ENCODE measurements around the gene XPO6.

XPO6 gene

DNA sequence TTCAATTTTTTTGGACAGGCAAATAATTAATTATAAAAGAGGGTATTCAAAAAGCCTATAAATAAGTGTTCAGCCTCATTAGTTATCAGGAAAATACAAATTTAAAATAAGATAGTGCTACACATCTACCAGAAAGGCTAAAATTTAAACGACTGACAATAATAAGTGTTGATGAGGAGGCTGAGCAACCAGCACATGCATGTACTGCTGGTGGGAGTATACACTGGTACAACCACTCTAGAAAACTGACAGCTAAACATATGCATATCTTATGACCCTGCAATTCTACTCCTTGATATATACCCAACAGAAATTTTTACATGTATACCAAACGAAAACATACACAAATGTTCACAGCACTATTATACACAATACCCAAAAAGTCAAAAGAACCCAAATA lies 27.1 kb downstream of the XPO6 start:
- peaks cover 95% of the 10 kb centered on the region for H3K4me1 Mint-ChIP-seq (ENCODE audit: low read depth)
- DNase-seq, result no peak
- H3K4me3 Mint-ChIP-seq, result no peak overlapping the region
- H3K9me3 Mint-ChIP-seq, result no peaks in the 10 kb centered on the region
- H3K27me3 Mint-ChIP-seq, result no peaks in the 10 kb centered on the region
- H3K27ac Mint-ChIP-seq, result no peak overlapping the region
- peaks cover 95% of the 10 kb centered on the region for H3K36me3 Mint-ChIP-seq (ENCODE audit: low read depth)

DNA sequence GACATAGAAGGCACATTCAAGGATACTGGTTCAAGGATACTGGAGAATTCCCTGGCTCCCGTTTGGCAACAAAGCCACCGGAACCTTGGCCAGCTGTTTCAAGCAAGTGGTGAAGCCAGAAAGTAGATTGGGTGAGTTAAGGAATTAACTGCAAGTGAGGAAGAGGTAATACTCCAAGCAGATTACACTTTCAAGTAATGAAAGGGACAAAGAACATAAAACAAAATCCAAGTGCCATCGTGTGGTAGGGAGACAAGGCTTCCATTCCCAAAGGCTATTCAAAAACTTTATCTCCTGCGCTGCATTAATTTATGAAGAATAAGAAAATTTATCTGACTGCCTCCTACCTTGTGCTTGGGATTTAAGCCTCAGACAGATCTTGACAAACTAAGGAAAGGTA lies 27.8 kb downstream of the XPO6 start:
- Mint-ChIP-seq H3K36me3 (ENCODE audit: low read depth) (peaks cover 94% of the 10 kb centered on the region), H3K4me1 (ENCODE audit: low read depth) (peaks cover 94% of the 10 kb centered on the region), H3K4me3 (no peak overlapping the region), H3K27ac (peak overlapping the region; percentile 94), H3K9me3 (no peaks in the 10 kb centered on the region), H3K27me3 (no peaks in the 10 kb centered on the region)
- DNase-seq, result no peak

DNA sequence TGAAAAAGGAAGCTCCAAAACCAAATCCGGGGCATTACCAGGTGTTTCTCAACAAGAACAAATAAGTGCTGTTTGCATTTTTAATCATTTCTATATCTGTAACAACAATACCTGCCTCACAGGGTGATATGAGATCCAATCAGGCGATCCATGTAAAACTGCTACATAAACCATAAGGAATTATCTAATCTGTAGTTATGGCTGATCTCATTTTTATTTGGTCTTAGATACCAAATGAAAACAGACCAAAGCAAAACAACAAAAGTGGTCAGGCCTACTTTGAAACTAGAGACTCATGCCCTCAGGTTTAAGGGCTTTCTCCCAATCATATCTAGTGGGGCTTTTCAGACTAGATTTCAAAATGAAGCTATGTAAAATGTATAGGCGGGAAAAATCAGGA lies 28.3 kb downstream of the XPO6 start:
- H3K36me3 Mint-ChIP-seq (ENCODE audit: low read depth), result peaks cover 94% of the 10 kb centered on the region
- peaks cover 91% of the 10 kb centered on the region for H3K4me1 Mint-ChIP-seq (ENCODE audit: low read depth)
- H3K9me3 Mint-ChIP-seq, result no peaks in the 10 kb centered on the region
- no peak overlapping the region for H3K4me3 Mint-ChIP-seq
- H3K27me3 Mint-ChIP-seq, result no peaks in the 10 kb centered on the region
- H3K27ac Mint-ChIP-seq, result peak overlapping the region; percentile 94
- DNase-seq, result no peak

DNA sequence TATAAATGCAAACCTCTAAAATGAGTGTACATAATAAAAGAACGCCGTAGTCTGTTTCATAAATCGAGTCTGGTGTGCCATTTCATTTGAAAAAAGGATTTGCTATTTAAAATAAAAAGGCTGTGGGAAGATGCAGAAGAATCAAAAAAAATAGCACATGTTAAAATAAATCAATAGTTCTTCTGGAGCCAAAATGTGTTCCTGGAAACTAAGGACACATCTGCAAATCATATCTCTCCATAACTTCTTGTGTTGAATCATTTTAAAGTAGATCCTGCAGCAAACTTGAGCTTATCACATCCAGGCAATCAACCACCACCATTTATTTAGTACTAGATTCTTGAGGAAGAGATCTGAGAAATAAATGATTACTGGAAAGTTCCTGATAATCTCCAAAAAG lies 29.0 kb downstream of the XPO6 start:
- Mint-ChIP-seq H3K4me3 (peak overlapping the region; percentile 2), H3K36me3 (ENCODE audit: low read depth) (peaks cover 97% of the 10 kb centered on the region), H3K27me3 (no peaks in the 10 kb centered on the region), H3K9me3 (no peaks in the 10 kb centered on the region), H3K4me1 (ENCODE audit: low read depth) (peaks cover 91% of the 10 kb centered on the region), H3K27ac (peak overlapping the region; percentile 94)
- no peak for DNase-seq

DNA sequence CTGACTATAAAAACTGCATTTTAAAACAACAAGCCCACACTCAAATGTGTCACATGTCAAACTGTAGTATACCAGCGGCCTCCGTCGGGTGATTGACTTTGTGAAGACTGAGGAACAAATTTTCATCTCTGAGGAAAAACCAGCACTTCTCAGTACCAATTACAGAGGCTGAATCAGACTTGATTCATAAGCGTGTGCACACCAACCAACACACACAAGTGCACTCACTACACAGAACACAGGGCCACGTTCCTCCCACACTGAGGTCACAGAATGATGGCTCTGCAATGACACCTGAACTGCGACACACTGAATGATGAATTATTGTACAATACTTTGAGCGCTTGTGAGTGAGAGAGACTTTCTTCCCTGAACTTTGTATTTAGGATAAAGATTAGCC lies 29.6 kb downstream of the XPO6 start:
- peak overlapping the region; percentile 42 for H3K4me3 Mint-ChIP-seq
- H3K27me3 Mint-ChIP-seq, result no peaks in the 10 kb centered on the region
- peak overlapping the region; percentile 94 for H3K27ac Mint-ChIP-seq
- DNase-seq, result peak; percentile 54
- H3K36me3 Mint-ChIP-seq (ENCODE audit: low read depth), result peaks cover 98% of the 10 kb centered on the region
- peaks cover 90% of the 10 kb centered on the region for H3K4me1 Mint-ChIP-seq (ENCODE audit: low read depth)
- H3K9me3 Mint-ChIP-seq, result no peaks in the 10 kb centered on the region

DNA sequence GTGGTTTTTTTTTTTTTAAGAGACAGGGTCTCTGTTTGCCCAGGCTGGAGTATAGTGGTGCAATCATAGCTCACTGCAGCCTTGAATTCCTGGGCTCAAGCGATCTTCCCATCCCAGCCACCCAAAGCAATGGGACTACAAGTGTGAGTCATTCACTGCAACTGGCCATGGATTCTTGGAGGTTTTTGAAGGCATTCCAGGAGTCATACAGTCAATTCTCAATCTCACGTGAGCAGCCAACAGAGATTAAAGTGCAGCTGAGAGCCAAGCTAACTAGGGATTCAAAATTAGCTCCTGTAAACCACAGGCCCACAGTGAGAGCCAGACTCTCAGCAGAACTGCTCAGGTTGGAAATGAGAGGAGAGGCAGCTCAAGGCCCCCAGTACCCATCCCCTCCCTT lies 30.2 kb downstream of the XPO6 start:
- Mint-ChIP-seq H3K27me3 (no peaks in the 10 kb centered on the region), H3K9me3 (no peaks in the 10 kb centered on the region), H3K4me3 (peak overlapping the region; percentile 42), H3K36me3 (ENCODE audit: low read depth) (peaks cover 98% of the 10 kb centered on the region), H3K27ac (peak overlapping the region; percentile 94), H3K4me1 (ENCODE audit: low read depth) (peaks cover 88% of the 10 kb centered on the region)
- DNase-seq, result no peak

DNA sequence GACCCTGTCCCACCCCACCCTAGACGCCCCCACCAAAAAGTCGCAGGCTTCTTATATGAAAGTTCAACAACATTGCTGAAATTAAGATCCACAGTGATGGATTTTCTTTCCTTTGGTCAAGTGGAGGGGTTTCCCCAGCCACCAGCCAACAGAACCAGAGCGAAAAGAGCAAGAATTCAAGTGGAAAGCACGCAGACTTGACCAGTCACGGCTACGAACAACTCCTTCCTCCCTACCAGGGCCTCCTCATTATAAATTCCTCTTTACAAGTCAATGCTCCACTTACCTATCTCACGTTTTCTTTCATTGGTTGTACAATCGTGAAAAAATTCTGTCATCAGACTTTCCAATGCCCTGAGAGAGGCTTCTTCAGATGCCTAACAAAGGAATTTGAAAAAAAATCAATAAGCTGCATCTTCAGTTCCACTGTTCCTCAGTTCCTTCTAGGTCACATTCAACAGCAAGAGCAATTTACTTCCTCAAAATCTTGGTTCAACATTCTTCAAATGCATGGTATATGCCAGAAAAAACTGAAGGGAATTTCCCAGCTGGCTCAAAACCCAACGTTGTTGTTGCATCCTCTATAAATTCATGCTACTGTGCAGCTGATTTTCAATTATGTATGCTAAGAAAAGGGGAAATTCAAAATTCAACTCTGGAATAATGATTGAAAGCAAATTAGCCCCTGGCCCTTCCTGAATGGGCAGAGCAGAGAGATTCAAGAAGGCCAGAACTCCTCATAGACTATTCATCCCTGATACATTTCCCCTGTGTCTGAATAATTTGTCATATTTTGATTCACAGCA lies 30.9 kb downstream of the XPO6 start:
- H3K9me3 Mint-ChIP-seq, result no peaks in the 10 kb centered on the region
- peaks cover 97% of the 10 kb centered on the region for H3K36me3 Mint-ChIP-seq (ENCODE audit: low read depth)
- DNase-seq, result no peak

DNA sequence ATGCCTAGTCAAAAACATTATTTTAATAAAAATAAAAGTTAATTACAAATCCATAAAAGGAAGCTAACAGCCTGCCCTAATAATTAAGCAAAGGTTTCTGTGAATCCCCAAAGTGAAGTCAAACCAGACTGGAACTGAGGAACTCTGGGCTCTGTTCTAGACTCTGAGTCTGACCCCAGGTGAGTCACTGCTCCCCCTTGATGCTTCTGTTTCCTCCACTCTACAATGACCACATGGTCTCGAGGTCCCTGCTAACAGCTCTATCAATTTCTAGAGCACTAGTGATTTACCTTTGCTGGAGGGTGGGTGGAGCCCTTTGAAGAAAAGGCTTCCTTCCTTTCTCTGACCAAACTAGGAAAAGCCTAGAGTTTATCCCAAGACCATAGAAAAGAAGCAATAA lies 32.4 kb downstream of the XPO6 start:
- peak overlapping the region; percentile 88 for H3K27ac Mint-ChIP-seq
- peaks cover 98% of the 10 kb centered on the region for H3K36me3 Mint-ChIP-seq (ENCODE audit: low read depth)
- no peaks in the 10 kb centered on the region for H3K9me3 Mint-ChIP-seq
- no peak for DNase-seq
- no peaks in the 10 kb centered on the region for H3K27me3 Mint-ChIP-seq
- H3K4me1 Mint-ChIP-seq (ENCODE audit: low read depth), result peaks cover 87% of the 10 kb centered on the region
- no peak overlapping the region for H3K4me3 Mint-ChIP-seq

More for the DNA sequence above, 30.9 kb downstream of the XPO6 start:
- peaks cover 86% of the 10 kb centered on the region for H3K4me1 Mint-ChIP-seq (ENCODE audit: low read depth)
- no peaks in the 10 kb centered on the region for H3K27me3 Mint-ChIP-seq
- peak overlapping the region; percentile 94 for H3K27ac Mint-ChIP-seq
- peak overlapping the region; percentile 42 for H3K4me3 Mint-ChIP-seq

DNA sequence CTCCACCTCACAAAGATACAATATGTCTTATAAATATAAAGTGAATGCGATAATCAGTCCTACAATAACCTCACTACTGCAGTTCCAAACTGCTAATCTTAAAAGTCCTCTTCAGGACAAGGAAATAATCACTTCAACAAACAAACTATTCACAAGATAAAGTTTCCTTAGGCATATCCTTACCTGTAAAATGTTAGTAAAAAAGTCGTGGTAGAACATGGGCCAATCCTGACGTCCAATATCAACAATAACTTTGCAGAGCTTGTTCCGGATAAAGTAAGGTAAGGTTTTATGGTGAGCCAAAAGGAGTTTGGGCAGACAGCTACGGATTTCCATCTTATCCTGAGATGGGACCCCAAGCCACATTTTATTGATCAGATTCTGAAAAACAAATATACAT lies 36.0 kb downstream of the XPO6 start:
- Mint-ChIP-seq H3K27ac (peak overlapping the region; percentile 79), H3K4me1 (ENCODE audit: low read depth) (peaks cover 80% of the 10 kb centered on the region), H3K4me3 (no peak overlapping the region)

DNA sequence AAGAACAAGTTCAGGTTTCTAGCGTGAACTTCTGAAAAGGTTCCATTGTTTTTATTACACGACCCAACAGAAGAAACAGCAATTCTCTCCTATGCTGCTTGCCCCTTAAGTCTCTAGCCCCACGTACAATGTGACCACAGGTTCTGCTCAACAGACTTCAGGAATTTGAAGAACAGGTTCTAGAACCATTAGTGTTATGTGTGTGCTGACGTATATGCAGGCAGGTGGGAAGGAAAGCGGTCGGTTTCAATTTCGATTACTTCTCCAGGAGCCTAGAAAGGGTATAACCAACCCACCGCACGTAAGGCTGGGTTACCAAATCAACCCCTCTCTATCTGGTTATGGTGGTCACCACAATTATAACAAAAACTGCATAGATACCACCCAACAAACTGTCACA lies 39.4 kb downstream of the XPO6 start:
- Mint-ChIP-seq H3K4me3 (no peak overlapping the region), H3K27me3 (no peaks in the 10 kb centered on the region), H3K36me3 (ENCODE audit: low read depth) (peaks cover 94% of the 10 kb centered on the region), H3K4me1 (ENCODE audit: low read depth) (peaks cover 81% of the 10 kb centered on the region), H3K9me3 (no peaks in the 10 kb centered on the region), H3K27ac (peak overlapping the region; percentile 15)
- no peak for DNase-seq

More for the DNA sequence above, 36.0 kb downstream of the XPO6 start:
- H3K36me3 Mint-ChIP-seq (ENCODE audit: low read depth), result peaks cover 93% of the 10 kb centered on the region
- DNase-seq, result no peak
- H3K27me3 Mint-ChIP-seq, result no peaks in the 10 kb centered on the region
- H3K9me3 Mint-ChIP-seq, result no peaks in the 10 kb centered on the region

DNA sequence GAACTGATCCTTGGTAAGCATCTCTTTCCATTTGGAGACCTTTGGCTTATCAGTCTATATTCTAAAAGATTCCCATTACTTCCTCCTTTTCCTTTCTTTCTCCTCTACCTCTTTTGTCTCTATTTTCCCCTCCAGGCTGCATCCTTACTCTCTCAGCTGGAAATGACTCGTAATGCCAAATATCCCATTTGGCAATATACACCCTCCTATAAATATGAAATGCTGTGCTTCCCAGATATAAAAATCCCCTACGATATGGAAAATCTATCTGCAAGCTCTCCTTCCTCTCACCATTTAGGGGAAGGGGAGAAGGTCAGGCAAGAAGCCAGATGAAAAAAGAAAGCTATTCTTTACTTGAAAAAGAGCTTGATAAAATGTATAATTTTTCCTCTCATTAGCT lies 39.9 kb downstream of the XPO6 start:
- H3K27ac Mint-ChIP-seq, result peak overlapping the region; percentile 15
- H3K4me1 Mint-ChIP-seq (ENCODE audit: low read depth), result peaks cover 81% of the 10 kb centered on the region
- H3K36me3 Mint-ChIP-seq (ENCODE audit: low read depth), result peaks cover 94% of the 10 kb centered on the region
- H3K9me3 Mint-ChIP-seq, result no peaks in the 10 kb centered on the region
- DNase-seq, result no peak
- no peaks in the 10 kb centered on the region for H3K27me3 Mint-ChIP-seq
- no peak overlapping the region for H3K4me3 Mint-ChIP-seq

DNA sequence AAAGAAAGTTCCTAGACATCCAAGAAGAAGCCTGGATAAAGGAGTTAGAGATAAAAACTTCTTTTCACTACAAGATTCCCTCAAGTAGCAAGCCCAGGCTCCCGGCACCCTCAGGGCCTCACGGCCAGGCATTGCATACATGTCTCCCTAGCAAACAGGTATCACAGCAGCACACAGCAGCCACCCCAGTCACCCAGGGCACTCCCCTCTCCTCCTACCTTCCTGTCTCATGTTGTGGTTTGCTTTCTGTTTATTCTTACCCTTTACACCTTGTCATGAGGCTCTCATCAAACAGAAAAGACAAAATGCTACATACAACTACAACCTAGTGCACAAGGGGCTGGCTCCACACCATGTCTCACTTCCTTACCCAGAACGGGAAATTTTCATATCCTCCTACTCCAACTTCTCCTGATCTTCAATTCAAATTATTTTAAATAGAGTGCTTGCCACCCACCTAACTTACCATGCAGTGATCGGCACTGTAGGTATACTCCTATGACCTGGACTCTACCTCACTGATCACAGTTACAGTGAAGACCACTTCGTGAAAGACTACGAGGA lies 42.7 kb downstream of the XPO6 start:
- DNase-seq, result peak; percentile 54
- Mint-ChIP-seq H3K4me1 (ENCODE audit: low read depth) (peaks cover 86% of the 10 kb centered on the region), H3K36me3 (ENCODE audit: low read depth) (peaks cover 95% of the 10 kb centered on the region), H3K4me3 (no peak overlapping the region), H3K27me3 (no peaks in the 10 kb centered on the region), H3K27ac (peak overlapping the region; percentile 87), H3K9me3 (no peaks in the 10 kb centered on the region)

DNA sequence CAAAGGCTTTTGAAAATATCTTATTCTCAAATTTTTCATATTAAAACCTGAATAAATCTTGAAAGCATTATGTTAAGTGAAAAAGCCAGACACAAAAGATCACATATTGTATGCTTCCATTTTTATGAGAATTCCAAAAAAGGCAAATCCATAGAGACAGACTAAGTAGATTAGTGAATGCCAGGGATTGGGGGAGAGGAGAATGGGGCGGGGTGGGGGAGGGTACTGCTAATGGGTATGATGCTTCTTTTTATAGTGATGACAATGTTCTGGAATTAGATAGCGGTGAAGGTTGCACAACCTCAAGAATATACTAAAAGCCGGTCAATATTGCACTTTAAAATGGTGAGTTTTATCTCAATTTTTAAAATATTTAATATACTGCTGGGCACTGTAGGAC lies 44.0 kb downstream of the XPO6 start:
- Mint-ChIP-seq H3K4me3 (no peak overlapping the region), H3K4me1 (ENCODE audit: low read depth) (peaks cover 87% of the 10 kb centered on the region), H3K9me3 (no peaks in the 10 kb centered on the region), H3K36me3 (ENCODE audit: low read depth) (peaks cover 95% of the 10 kb centered on the region), H3K27ac (peak overlapping the region; percentile 95), H3K27me3 (no peaks in the 10 kb centered on the region)
- DNase-seq, result no peak

DNA sequence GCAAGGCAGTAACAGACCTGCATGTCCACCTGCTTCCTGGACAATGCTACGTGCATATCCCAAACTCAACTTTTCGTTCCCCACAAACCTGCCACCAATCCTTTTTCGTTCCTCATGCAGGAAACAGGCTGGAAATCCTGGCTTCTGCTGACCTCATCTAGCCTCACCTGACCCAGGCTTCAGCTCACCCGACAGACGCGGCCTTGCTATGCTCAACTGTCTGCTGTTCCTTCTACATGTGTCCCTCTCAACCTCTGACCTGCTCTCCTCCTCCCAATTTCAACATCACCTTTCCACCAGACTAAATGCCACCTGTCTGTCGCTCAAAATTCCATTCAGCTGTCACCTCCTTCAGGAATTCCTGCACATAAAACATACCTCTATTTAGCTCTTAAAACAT lies 44.5 kb downstream of the XPO6 start:
- no peak for DNase-seq
- peaks cover 87% of the 10 kb centered on the region for H3K4me1 Mint-ChIP-seq (ENCODE audit: low read depth)
- H3K4me3 Mint-ChIP-seq, result no peak overlapping the region
- peaks cover 95% of the 10 kb centered on the region for H3K36me3 Mint-ChIP-seq (ENCODE audit: low read depth)
- no peaks in the 10 kb centered on the region for H3K9me3 Mint-ChIP-seq
- peak overlapping the region; percentile 95 for H3K27ac Mint-ChIP-seq
- H3K27me3 Mint-ChIP-seq, result no peaks in the 10 kb centered on the region

DNA sequence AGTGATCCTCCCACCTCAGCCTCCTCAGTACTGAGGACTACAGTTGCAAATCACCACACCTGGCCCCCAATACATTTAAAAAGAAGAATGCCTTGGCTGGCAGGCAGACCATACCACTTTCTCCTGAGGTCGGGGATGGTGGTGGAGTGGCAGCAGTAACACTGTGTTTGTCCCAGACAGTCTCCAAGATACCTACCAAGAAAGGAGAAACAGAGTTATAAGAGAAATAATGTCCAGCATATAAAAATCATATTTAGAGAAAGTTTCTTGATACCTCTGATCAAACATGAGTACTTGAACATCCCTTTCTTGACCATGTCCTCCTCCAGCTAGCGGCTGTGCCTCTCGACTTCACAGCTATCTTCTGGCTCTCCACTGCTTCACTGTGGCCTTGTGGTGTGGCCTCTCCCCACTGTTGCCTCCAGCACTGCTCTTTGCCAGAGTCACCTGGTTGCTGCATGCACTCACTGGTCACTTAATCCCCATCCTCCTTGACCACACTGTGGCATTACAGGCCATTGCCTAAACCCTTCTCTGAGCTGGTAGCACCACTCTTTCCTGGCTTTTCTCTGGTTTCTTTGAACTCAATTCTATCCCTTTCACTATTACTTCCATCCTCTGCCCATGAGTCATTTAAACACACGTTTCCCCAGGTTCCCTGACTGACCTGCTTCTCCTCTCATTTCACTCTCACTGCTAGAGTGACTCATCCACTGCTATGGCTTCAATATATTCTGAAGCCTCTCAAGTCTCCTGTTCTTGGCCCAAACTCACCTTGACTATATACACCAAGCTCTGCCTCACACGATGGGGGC lies 45.2 kb downstream of the XPO6 start:
- Mint-ChIP-seq H3K4me1 (ENCODE audit: low read depth) (peaks cover 87% of the 10 kb centered on the region), H3K4me3 (no peak overlapping the region), H3K27me3 (no peaks in the 10 kb centered on the region), H3K9me3 (no peaks in the 10 kb centered on the region), H3K27ac (peak overlapping the region; percentile 95), H3K36me3 (ENCODE audit: low read depth) (peaks cover 95% of the 10 kb centered on the region)
- no peak for DNase-seq
